Upper lobe of left lung (tissue), 6 donors: Measurements from ENCODE around the gene ADISSP. TPM values are rescaled to one million over a fixed set of nuclear protein-coding genes. Genes with fewer than 3 reads are reported as not detected.

Experiments
- ATAC-seq, 2 donors: fragments of 200-7000 bp; cut with Tn5 transposase; one replicate each; pipeline ENCODE4 v1.9.1; 2022; ENCODE audit warnings: mild to moderate bottlenecking in 2 of 2, moderate library complexity in 2 of 2; ENCODE audit not compliant: low FRiP score in 2 of 2
- DNase-seq, 2 donors: peaks; one replicate each; pipeline ENCODE4 v3.0.0-alpha.2; 2019 to 2020
- H3K27ac ChIP-seq, 4 donors: fragments of 200-600 bp; sonication (generic); one replicate each; pipeline ENCODE4 v1.5.1; 2016 to 2019
- H3K27me3 ChIP-seq, 4 donors: fragments of 200-600 bp; sonication (generic); one replicate each; pipeline ENCODE4 v1.5.1; 2017 to 2019
- H3K36me3 ChIP-seq, 4 donors: fragments of 200-600 bp; sonication (generic); one replicate each; pipeline ENCODE4 v1.5.1; 2016 to 2019
- H3K4me1 ChIP-seq, 4 donors: fragments of 200-600 bp; sonication (generic); one replicate each; pipeline ENCODE4 v1.5.1; 2018 to 2019
- H3K4me3 ChIP-seq, 4 donors: fragments of 200-600 bp; sonication (generic); one replicate each; pipeline ENCODE4 v1.5.1; 2017 to 2019; ENCODE audit warnings: mild to moderate bottlenecking in 2 of 4, moderate library complexity in 1 of 4
- H3K9me3 ChIP-seq, 4 donors: fragments of 200-600 bp; sonication (generic); one replicate each; pipeline ENCODE4 v1.5.1; 2018 to 2019
- CTCF ChIP-seq, 6 experiments: fragments of 450-650 bp in 4 of 6; fragments of 200-600 bp in 2 of 6; sonication (generic) in 2 of 6; IDR thresholded peaks; one replicate each; pipeline ENCODE4 v1.5.1; 2016 to 2019; ENCODE audit warnings: antibody characterized with exemption in 6 of 6
- EP300 ChIP-seq, 4 donors: sonication (generic); formaldehyde crosslinking; IDR thresholded peaks; one replicate each; pipeline ENCODE4 v1.5.1; 2017; ENCODE audit warnings: antibody characterized with exemption in 4 of 4, control low read depth in 2 of 4
- POLR2A ChIP-seq, 4 donors: fragments of 450-650 bp; IDR thresholded peaks; one replicate each; pipeline ENCODE4 v1.5.1; 2016 to 2017; ENCODE audit warnings: antibody characterized with exemption in 4 of 4, mild to moderate bottlenecking in 2 of 4
- POLR2AphosphoS5 ChIP-seq, 2 donors: sonication (generic); formaldehyde crosslinking; IDR thresholded peaks; one replicate each; pipeline ENCODE4 v1.5.1; 2017; ENCODE audit warnings: antibody characterized with exemption in 2 of 2
- WGBS, 2 donors: methylation state at CpG; one replicate each; pipeline ENCODE4 v1.1.5; 2017 to 2018; 5-methylcytosine and 5-hydroxymethylcytosine counted together
- total RNA-seq, 6 donors: library from RNA; depleted of rRNA in 4 of 6; stranded (reverse); fragments of >200 nt in 4 of 6; gene quantifications; one replicate each; pipeline versions ENCODE4 v1.1.0 to v1.2.1, GENCODE V29; 2016 to 2021
- donor health status: DM: no; HTN: no; CAD: no; lungs with moderate emphysema.
- donor health status: DM: no; HTN: yes; CAD: no; lungs with severe emphysema.

Gene ADISSP
- total RNA-seq, 6 donors from 2014 or later, result 6.7 to 41.9 (median 39.1) TPM

- Histone ChIP-seq H3K4me3 (no peak overlapping the region), H3K27ac (peak overlapping the region; percentile 13 to 98 (median 96)), H3K36me3 (peaks cover 4 to 75% (median 68%) of the 10 kb centered on the region in 4 donors), H3K9me3 (no peaks in the 10 kb centered on the region), H3K27me3 (no peaks in the 10 kb centered on the region), H3K4me1 (peaks cover 81 to 100% (median 96%) of the 10 kb centered on the region in 4 donors)
- no peak for TF ChIP-seq CTCF (IDR thresholded peaks at IDR 0.05)
- TF ChIP-seq POLR2AphosphoS5 (IDR thresholded peaks at IDR 0.05), result peak; percentile 16 to 41
- ATAC-seq (no peak), DNase-seq (peak; percentile 58 to 71)
- WGBS, 2 donors, result 91 to 98% methylated on average over 12 to 13 of the region's 13 CpGs
Measured at GRCh38 chr20:3801846-3802245, 34.3 kb upstream of the ADISSP start.

GRCh38 chr20:3801299-3801698 is 33.7 kb upstream of the ADISSP start:
- Histone ChIP-seq H3K4me3 (no peak overlapping the region), H3K4me1 (peaks cover 82 to 100% (median 94%) of the 10 kb centered on the region in 4 donors), H3K36me3 (peaks cover 4 to 75% (median 68%) of the 10 kb centered on the region in 4 donors), H3K9me3 (no peaks in the 10 kb centered on the region), H3K27me3 (no peaks in the 10 kb centered on the region), H3K27ac (peak overlapping the region; percentile 13 to 98 (median 96))
- DNase-seq (no peak), ATAC-seq (no peak)
- TF ChIP-seq POLR2AphosphoS5 (IDR thresholded peaks at IDR 0.05) (no peak), CTCF (IDR thresholded peaks at IDR 0.05) (no peak), EP300 (IDR thresholded peaks at IDR 0.05) (no peak), POLR2A (IDR thresholded peaks at IDR 0.05) (no peak)
- WGBS, 2 donors, result 77 to 97% methylated on average over 4 of the region's 4 CpGs

- Histone ChIP-seq H3K27me3 (no peaks in the 10 kb centered on the region), H3K36me3 (peaks cover 4 to 72% (median 65%) of the 10 kb centered on the region in 4 donors), H3K4me1 (peaks cover 78 to 97% (median 89%) of the 10 kb centered on the region in 4 donors), H3K4me3 (no peak overlapping the region), H3K27ac (peak overlapping the region; percentile 13 to 98 (median 96)), H3K9me3 (no peaks in the 10 kb centered on the region)
- no peak for TF ChIP-seq POLR2A (IDR thresholded peaks at IDR 0.05)
- DNase-seq, result peak in 1 of 2 donors; percentile 60
- WGBS, 2 donors, result 90 to 93% methylated on average over 5 to 8 of the region's 8 CpGs
- ATAC-seq, result no peak
Measured at GRCh38 chr20:3800878-3801260, 33.3 kb upstream of the ADISSP start.

- TF ChIP-seq POLR2AphosphoS5 (IDR thresholded peaks at IDR 0.05), result no peak
- no peak overlapping the region for H3K4me3 ChIP-seq
- WGBS, 2 donors, result 76 to 85% methylated on average over 15 to 18 of the region's 18 CpGs
- peaks cover 4 to 67% (median 61%) of the 10 kb centered on the region in 4 donors for H3K36me3 ChIP-seq
- H3K27me3 ChIP-seq, result no peaks in the 10 kb centered on the region
- no peak for DNase-seq
- peaks cover 76 to 95% (median 86%) of the 10 kb centered on the region in 4 donors for H3K4me1 ChIP-seq
- H3K27ac ChIP-seq, result peak overlapping the region; percentile 13 to 98 (median 96)
- H3K9me3 ChIP-seq, result no peaks in the 10 kb centered on the region
- no peak for ATAC-seq
Measured at GRCh38 chr20:3800256-3800877, 32.8 kb upstream of the ADISSP start.

GRCh38 chr20:3798908-3799248 is 31.3 kb upstream of the ADISSP start:
- ATAC-seq (no peak), DNase-seq (no peak)
- H3K9me3 ChIP-seq, result no peaks in the 10 kb centered on the region
- peaks cover 70 to 88% (median 79%) of the 10 kb centered on the region in 4 donors for H3K4me1 ChIP-seq
- H3K27me3 ChIP-seq, result no peaks in the 10 kb centered on the region
- no peak for TF ChIP-seq POLR2AphosphoS5 (IDR thresholded peaks at IDR 0.05)
- no peak for TF ChIP-seq EP300 (IDR thresholded peaks at IDR 0.05)
- no peak for TF ChIP-seq POLR2A (IDR thresholded peaks at IDR 0.05)
- TF ChIP-seq CTCF (IDR thresholded peaks at IDR 0.05), result no peak
- peak overlapping the region in 1 of 4 donors; percentile 96 for H3K4me3 ChIP-seq
- H3K27ac ChIP-seq, result peak overlapping the region; percentile 94 to 98 (median 96)
- WGBS, 2 donors, result 60 to 91% methylated on average over 2 to 3 of the region's 3 CpGs
- H3K36me3 ChIP-seq, result peaks cover 4 to 52% (median 46%) of the 10 kb centered on the region in 4 donors

GRCh38 chr20:3798373-3798768 is 30.8 kb upstream of the ADISSP start:
- ATAC-seq (no peak), DNase-seq (no peak)
- no peaks in the 10 kb centered on the region for H3K9me3 ChIP-seq
- H3K27me3 ChIP-seq, result no peaks in the 10 kb centered on the region
- WGBS, 2 donors, result 57 to 71% methylated on average over 4 to 5 of the region's 5 CpGs
- H3K27ac ChIP-seq, result peak overlapping the region; percentile 94 to 98 (median 96)
- TF ChIP-seq POLR2A (IDR thresholded peaks at IDR 0.05) (no peak), CTCF (IDR thresholded peaks at IDR 0.05) (no peak), EP300 (IDR thresholded peaks at IDR 0.05) (no peak), POLR2AphosphoS5 (IDR thresholded peaks at IDR 0.05) (no peak)
- H3K4me3 ChIP-seq, result peak overlapping the region in 2 of 4 donors; percentile 88 to 96
- H3K36me3 ChIP-seq, result peaks cover 4 to 47% (median 41%) of the 10 kb centered on the region in 4 donors
- peaks cover 67 to 83% (median 74%) of the 10 kb centered on the region in 4 donors for H3K4me1 ChIP-seq
